Measurements from ENCODE around the gene TBC1D24. TPM values are rescaled to one million over a fixed set of nuclear protein-coding genes. Genes with fewer than 3 reads are reported as not detected.

TBC1D24 gene
- total and polyA plus RNA-seq, 9 of the 15 experiments (the other 6 are each of a cell fraction or from before 2014, with no cell fraction given): 1.7 to 22.6 (median 7.2) TPM

DNA sequence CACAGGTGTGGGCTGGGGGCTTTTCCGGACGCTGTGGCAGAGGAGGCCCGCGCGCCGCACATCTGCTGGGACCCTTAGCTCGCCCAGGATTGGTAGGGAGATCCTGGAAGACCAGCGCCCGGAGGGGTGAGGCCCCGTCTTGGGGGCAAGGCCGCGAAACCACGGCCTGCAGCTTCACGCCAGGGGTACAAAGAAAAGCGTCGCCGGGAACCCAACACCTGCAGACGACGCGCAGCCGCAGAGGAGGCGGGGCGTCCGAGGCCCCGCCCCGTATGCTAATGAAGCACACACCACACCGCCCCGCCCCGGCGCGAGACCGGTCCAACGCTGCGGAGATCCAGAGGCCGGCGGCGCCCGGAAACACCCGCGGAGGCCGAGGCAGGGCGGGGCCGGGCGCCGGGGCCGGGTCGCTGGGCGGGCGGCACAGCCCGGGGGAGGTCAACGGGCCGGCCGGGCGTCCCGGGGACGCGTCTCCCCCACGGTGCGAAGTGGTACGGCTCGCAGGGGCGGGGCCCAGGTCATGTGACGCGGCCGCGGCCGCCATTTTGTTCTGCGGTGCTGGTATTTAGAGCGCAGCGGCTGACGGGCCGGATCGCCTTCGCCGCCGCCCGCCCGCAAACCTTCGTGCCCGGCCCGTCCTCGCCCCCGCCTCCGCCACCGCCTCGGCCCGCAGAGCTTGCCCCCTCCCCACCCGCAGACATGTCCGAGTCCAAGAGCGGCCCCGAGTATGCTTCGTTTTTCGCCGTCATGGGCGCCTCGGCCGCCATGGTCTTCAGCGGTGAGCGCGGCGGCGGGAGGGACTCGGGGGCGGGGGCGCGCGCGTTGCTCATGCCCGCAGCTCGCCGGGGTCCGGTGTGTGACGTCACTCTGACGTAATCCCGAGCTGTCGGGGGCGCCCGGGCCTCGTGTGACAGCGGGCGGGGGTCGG is 38.7 kb downstream of the TBC1D24 start, which contains the start of gene ATP6V0C (continued):
- TF ChIP-seq RFX1 (IDR thresholded peaks at IDR 0.05) (no peak), KLF16 (IDR thresholded peaks at IDR 0.05) (no peak), TRIM24 (IDR thresholded peaks at IDR 0.05) (no peak), THRAP3 (IDR thresholded peaks at IDR 0.05; ENCODE audit: borderline replicate concordance) (no peak), EWSR1 (IDR thresholded peaks at IDR 0.05; ENCODE audit: borderline replicate concordance, low read depth, partially characterized antibody) (no peak), MECOM (CRISPR knock-in tag; IDR thresholded peaks at IDR 0.05) (no peak), POU5F1 (IDR thresholded peaks at IDR 0.05; ENCODE audit: borderline replicate concordance, low read depth, low read length, partially characterized antibody) (no peak), ZBTB8A (IDR thresholded peaks at IDR 0.05; ENCODE audit: partially characterized antibody) (no peak), E4F1 (CRISPR knock-in tag; IDR thresholded peaks at IDR 0.05; ENCODE audit: borderline replicate concordance) (no peak), ZNF124 (CRISPR knock-in tag; IDR thresholded peaks at IDR 0.05) (no peak), MED1 (CRISPR knock-in tag; IDR thresholded peaks at IDR 0.05; ENCODE audit: borderline replicate concordance) (no peak), GATAD2A (IDR thresholded peaks at IDR 0.05) (no peak), ZNF668 (CRISPR knock-in tag; IDR thresholded peaks at IDR 0.05) (no peak), MTF1 (CRISPR knock-in tag; IDR thresholded peaks at IDR 0.05; ENCODE audit: borderline replicate concordance) (no peak), NEUROD1 (IDR thresholded peaks at IDR 0.05; ENCODE audit: borderline replicate concordance, low read depth, low read length, partially characterized antibody) (no peak), ILK (tag; IDR thresholded peaks at IDR 0.05; ENCODE audit: borderline replicate concordance, low read depth) (no peak), ELF1 (tag; IDR thresholded peaks at IDR 0.05) (no peak; the same call in 1 of the 2 replicates), ZNF212 (CRISPR knock-in tag; IDR thresholded peaks at IDR 0.05) (no peak), IFI16 (CRISPR knock-in tag; IDR thresholded peaks at IDR 0.05) (no peak), RBM25 (IDR thresholded peaks at IDR 0.05; ENCODE audit: low read depth, low read length, severe bottlenecking) (no peak), ZNF3 (CRISPR knock-in tag; IDR thresholded peaks at IDR 0.05) (no peak), YY1 (IDR thresholded peaks at IDR 0.05; ENCODE audit: borderline replicate concordance in 1 of 3, control insufficient read depth in 1 of 3, extremely low read depth in 1 of 3, insufficient read depth in 3 of 3, insufficient read length in 1 of 3, insufficient replicate concordance in 2 of 3, low read depth in 1 of 3, low read length in 2 of 3) (peak; percentile 89 to 97 (median 96))
- TF ChIP-seq, protein P1, sequence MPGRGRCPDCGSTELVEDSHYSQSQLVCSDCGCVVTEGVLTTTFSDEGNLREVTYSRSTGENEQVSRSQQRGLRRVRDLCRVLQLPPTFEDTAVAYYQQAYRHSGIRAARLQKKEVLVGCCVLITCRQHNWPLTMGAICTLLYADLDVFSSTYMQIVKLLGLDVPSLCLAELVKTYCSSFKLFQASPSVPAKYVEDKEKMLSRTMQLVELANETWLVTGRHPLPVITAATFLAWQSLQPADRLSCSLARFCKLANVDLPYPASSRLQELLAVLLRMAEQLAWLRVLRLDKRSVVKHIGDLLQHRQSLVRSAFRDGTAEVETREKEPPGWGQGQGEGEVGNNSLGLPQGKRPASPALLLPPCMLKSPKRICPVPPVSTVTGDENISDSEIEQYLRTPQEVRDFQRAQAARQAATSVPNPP (IDR thresholded peaks at IDR 0.05; ENCODE audit: borderline replicate concordance, insufficient read depth, insufficient read length): no peak
- TF ChIP-seq, protein P2, sequence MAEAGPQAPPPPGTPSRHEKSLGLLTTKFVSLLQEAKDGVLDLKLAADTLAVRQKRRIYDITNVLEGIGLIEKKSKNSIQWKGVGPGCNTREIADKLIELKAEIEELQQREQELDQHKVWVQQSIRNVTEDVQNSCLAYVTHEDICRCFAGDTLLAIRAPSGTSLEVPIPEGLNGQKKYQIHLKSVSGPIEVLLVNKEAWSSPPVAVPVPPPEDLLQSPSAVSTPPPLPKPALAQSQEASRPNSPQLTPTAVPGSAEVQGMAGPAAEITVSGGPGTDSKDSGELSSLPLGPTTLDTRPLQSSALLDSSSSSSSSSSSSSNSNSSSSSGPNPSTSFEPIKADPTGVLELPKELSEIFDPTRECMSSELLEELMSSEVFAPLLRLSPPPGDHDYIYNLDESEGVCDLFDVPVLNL (CRISPR knock-in tag; IDR thresholded peaks at IDR 0.05; ENCODE audit: low read depth): no peak
